Activated naive CD8-positive, alpha-beta T cell treated with anti-CD3 and anti-CD28 coated beads for 36 hours (primary cell): ENCODE data around the gene HDAC7. TPM values are rescaled to one million over a fixed set of nuclear protein-coding genes. Genes with fewer than 3 reads are reported as not detected.

Experiments used
- DNase-seq: peaks from one replicate; pipeline ENCODE4 v3.0.0; 2021
- H3K27ac Mint-ChIP-seq: one replicate; pipeline ENCODE4 v1.8.0; 2022; ENCODE audit warnings: mild to moderate bottlenecking, moderate library complexity, mixed read lengths
- H3K27me3 Mint-ChIP-seq: one replicate; pipeline ENCODE4 v1.8.0; 2022; ENCODE audit warnings: mild to moderate bottlenecking, mixed read lengths
- H3K36me3 Mint-ChIP-seq: one replicate; pipeline ENCODE4 v1.8.0; 2021; ENCODE audit warnings: mild to moderate bottlenecking, mixed read lengths
- H3K4me1 Mint-ChIP-seq: one replicate; pipeline ENCODE4 v1.8.0; 2021; ENCODE audit warnings: mixed read lengths
- H3K4me3 Mint-ChIP-seq: one replicate; pipeline ENCODE4 v1.8.0; 2022; ENCODE audit warnings: mild to moderate bottlenecking, moderate library complexity, mixed read lengths
- H3K9me3 Mint-ChIP-seq: one replicate; pipeline ENCODE4 v1.8.0; 2022; ENCODE audit warnings: mixed read lengths
- total RNA-seq, 2 experiments: library from RNA; stranded (reverse); gene quantifications; one replicate each; pipeline ENCODE4 v1.2.3, GENCODE V29; 2021

Gene HDAC7
- 100 to 1,000 TPM; 233 to 246 TPM for total RNA-seq

DNA sequence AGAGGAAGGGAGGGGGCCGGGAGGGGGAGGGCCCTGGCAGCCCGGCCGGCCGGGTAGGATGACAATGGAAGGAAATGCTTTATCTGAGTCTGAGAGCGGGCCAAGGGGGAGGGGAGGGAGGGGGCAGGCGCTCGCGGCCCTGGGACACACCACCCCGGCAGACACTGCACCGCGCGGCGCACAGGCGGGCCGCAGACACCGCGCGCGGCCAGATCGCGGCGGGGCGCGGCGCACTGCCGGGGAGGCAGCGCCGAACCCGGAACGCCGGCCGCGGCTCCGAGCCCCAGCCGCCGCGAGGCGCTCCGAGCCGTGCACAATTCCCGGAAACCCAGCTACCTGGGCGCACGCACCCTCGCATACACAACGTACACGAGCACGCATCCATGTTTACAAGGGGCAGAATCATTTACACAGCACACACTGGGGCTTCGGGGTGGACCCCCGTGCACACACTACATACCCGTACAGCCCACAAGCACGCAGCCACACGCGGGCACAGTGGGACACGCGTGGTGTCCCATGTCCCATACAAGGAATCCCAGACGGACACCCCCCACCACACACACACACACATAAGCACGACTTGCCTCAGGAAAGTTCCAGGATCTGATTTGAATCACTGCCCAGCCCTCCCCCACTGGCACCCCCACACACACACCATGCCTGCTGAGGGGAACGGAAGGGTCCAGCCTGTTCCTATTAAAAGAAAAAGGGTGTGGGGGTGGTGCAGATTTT, at the start of gene HDAC7:
Gene HDAC7, minus strand, starts transcription at position 8 of the 735 bp plus-strand sequence. CDS start 118 bp downstream, outside the sequence.
- peak; percentile 72 for DNase-seq
- H3K36me3 Mint-ChIP-seq: peaks cover 37% of the 10 kb centered on the region
- H3K9me3 Mint-ChIP-seq: no peaks in the 10 kb centered on the region
- H3K4me3 Mint-ChIP-seq: peak within 1 kb of the TSS; percentile 98
- peaks cover 70% of the 10 kb centered on the region for H3K4me1 Mint-ChIP-seq
- H3K27me3 Mint-ChIP-seq: no peaks in the 10 kb centered on the region
- H3K27ac Mint-ChIP-seq: peak within 1 kb of the TSS; percentile 99

DNA sequence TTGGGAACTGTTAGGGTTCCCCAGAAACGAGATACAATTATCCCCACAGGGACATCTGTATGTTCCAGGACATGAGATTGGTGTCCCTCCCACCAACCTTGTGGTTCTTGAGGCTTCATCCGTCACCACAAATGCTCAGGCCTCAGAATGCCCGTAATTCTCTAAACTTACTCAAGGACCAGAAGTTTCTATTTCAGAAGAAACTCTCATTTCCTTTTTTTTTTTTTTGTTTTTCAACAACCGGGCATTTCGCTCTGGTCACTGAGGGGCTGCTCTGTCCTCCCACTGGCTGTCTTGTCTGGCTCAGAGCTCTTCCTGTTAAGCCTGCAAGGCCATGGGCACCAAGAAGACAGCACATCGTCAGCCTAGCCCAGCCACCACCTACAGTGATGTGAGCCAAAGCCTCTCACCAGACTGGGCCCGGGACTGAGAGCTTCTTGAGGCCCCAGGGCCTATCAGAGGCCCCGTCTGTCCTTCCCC, 48.9 kb upstream of the HDAC7 start:
- Mint-ChIP-seq H3K36me3 (peaks cover 70% of the 10 kb centered on the region), H3K9me3 (no peaks in the 10 kb centered on the region), H3K4me3 (no peak overlapping the region), H3K27me3 (no peaks in the 10 kb centered on the region), H3K4me1 (peaks cover 39% of the 10 kb centered on the region), H3K27ac (peak overlapping the region; percentile 83)
- DNase-seq: no peak

DNA sequence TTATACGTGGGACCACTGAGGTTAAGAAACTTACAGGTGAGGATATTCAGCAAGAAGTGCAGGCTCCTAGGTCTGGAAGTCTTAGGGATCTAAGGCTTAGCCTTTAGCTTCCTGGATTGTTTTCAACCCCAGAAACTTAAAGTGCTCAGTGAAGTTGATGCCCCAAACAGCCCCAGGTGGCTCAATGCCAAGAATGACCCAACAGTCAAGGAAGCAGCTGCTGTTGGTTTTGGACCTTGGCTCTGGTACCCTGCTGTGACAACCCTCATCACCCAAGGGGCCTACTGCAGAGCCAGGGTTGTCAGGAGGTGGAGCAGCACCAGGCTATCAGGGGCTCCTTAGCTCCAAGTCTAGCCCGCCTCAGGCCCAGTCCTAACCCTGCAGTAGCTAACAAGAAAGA, 48.3 kb upstream of the HDAC7 start:
- Mint-ChIP-seq H3K4me1 (peaks cover 39% of the 10 kb centered on the region), H3K36me3 (peaks cover 68% of the 10 kb centered on the region), H3K4me3 (no peak overlapping the region), H3K9me3 (no peaks in the 10 kb centered on the region), H3K27ac (peak overlapping the region; percentile 83), H3K27me3 (no peaks in the 10 kb centered on the region)
- no peak for DNase-seq

DNA sequence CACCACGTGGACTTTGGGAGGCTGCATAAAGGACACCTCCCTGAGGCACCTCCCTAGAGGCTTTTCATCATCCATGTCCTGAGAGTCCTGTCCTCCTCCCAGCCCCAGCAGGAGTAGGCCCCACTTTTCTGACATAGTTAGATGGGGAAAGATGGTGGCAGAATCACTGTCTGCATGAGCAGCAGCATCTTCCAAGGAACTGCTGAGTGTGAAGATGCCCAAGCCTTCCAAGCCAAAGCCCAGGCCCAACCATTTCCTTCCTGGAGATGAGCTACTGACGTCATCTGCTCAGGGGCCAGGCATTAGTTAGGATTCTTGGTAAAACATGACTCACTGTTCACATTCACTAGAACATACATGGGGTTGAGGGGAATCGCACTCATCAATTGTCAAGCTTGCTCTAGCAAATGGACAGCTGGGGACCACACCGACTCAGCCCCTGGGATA, 47.8 kb upstream of the HDAC7 start:
- no peak for DNase-seq
- Mint-ChIP-seq H3K4me3 (no peak overlapping the region), H3K9me3 (no peaks in the 10 kb centered on the region), H3K36me3 (peaks cover 63% of the 10 kb centered on the region), H3K4me1 (peaks cover 42% of the 10 kb centered on the region), H3K27ac (peak overlapping the region; percentile 83), H3K27me3 (no peaks in the 10 kb centered on the region)

DNA sequence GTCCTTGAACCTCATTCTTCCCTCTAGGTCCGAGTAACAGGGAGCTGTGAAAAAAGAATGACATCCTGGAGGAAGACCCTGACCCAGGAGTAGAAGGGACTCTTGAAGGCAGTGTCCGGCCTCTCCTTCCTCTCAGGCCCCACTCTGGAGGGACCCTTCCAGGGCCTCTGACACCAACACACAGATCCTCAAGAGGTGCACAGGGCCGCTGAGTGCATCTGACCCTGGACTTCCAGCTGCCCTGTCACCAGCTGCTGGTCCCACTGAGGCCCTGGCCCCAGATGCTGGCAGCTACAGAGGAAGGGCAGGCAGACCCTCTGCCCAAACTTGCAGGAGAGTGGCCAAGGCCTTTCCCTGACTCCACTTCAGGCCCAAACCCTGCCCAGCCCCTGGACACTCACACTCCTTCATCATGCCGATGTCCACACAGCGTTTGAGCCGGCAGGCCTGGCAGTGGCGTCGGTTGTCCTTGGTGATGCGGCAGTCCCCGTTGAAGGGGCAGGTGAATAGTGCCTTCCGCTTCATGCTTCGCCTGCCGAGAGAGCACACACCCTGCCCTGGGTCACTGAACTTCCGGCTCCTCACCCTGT, 45.0 kb upstream of the HDAC7 start:
- H3K4me1 Mint-ChIP-seq: peaks cover 46% of the 10 kb centered on the region
- H3K36me3 Mint-ChIP-seq: peaks cover 72% of the 10 kb centered on the region
- no peaks in the 10 kb centered on the region for H3K27me3 Mint-ChIP-seq
- DNase-seq: no peak
- no peak overlapping the region for H3K4me3 Mint-ChIP-seq
- H3K9me3 Mint-ChIP-seq: no peaks in the 10 kb centered on the region
- peak overlapping the region; percentile 46 for H3K27ac Mint-ChIP-seq

DNA sequence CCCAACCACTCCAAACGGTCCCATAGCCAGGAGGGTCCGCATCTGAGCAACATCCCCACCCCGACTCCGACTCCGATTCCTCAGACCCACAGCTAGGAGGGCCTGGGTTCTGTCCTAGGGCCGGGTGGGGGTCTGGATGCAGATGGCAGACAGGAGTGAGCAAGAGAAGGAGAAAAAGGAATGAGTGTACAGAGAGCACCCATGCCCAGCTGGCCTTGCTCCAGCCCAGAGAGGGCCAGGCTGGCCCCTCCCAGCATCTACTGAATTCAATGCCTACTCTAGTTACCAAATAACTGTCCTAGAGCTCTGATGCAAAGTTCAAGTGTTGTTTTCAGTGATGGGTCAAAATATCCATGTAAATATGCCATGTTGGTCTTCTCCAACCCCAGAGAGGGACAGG, 44.3 kb upstream of the HDAC7 start:
- no peak for DNase-seq
- H3K4me1 Mint-ChIP-seq: peaks cover 48% of the 10 kb centered on the region
- no peaks in the 10 kb centered on the region for H3K9me3 Mint-ChIP-seq
- no peak overlapping the region for H3K27ac Mint-ChIP-seq
- peaks cover 71% of the 10 kb centered on the region for H3K36me3 Mint-ChIP-seq
- no peak overlapping the region for H3K4me3 Mint-ChIP-seq
- H3K27me3 Mint-ChIP-seq: no peaks in the 10 kb centered on the region

DNA sequence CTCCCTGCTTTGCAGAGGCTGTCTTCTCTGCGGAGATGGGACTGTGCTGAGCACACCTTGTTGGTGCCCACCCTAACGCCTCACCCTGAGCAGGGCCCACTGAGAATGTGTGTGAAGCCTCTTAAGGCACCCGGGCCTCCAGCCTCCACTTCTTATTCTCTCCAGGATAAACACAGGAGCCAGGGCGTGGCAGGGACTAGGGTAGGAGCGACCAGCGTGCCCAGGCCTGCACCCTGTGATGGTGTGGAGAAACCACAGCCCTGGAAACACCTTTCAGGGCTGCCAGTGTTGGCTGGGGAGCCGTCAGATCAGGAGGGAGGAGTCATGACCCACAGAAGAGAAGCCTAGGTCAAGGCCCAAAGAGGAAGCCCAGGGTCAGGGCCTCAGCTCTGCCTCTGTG, 43.8 kb upstream of the HDAC7 start:
- Mint-ChIP-seq H3K27me3 (no peaks in the 10 kb centered on the region), H3K4me1 (peaks cover 46% of the 10 kb centered on the region), H3K36me3 (peaks cover 70% of the 10 kb centered on the region), H3K9me3 (no peaks in the 10 kb centered on the region), H3K27ac (no peak overlapping the region), H3K4me3 (no peak overlapping the region)
- DNase-seq: no peak

DNA sequence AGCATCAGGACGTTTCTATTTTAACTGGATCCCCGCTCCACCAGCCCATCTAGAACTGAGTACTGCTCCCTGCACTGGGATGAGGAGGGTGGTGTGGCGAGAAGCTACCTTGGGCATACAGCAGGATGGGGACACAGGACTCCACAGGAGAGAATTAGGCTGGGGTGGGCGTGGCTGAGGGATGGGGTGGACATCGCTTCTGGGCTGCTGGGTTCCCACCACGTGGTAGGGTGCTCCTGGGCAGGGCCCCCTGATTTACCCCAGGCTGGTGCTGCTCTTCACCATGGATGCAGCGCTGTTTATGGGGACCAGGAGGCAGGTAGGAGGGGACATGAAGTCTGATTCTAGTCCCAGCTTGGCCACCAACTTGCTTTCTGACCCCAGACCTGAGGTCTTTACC, 43.2 kb upstream of the HDAC7 start:
- H3K27me3 Mint-ChIP-seq: no peaks in the 10 kb centered on the region
- no peaks in the 10 kb centered on the region for H3K9me3 Mint-ChIP-seq
- H3K4me3 Mint-ChIP-seq: no peak overlapping the region
- peaks cover 73% of the 10 kb centered on the region for H3K36me3 Mint-ChIP-seq
- H3K27ac Mint-ChIP-seq: no peak overlapping the region
- no peak for DNase-seq
- peaks cover 42% of the 10 kb centered on the region for H3K4me1 Mint-ChIP-seq

DNA sequence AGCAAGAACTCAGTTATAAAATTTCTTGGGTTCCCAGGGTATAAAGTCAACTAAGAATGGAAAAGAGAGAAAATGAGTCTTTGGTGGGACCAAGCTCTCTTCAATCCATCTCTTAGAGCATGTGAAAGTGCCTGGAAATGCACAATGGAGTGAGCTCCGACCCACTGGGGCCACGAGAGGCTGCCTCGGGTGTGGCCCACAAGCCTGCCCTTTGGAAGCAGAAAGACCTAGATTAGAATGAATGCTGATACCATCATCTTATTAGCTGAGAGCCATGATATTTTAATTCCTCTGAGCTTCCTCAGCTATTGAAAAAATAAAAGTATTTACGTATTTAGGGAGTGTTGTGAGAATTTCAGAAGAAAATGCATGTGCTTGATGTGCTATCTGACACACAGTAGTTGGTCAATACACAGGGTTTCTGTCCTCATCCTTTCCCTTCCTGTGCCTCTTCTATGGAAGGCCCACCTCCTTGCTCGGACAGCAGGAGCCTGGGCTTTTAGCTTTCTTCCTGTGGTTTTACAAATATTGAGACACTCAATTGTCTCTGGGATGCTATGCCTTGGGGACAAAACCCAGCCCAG, 42.6 kb upstream of the HDAC7 start:
- peaks cover 36% of the 10 kb centered on the region for H3K4me1 Mint-ChIP-seq
- peaks cover 73% of the 10 kb centered on the region for H3K36me3 Mint-ChIP-seq

DNA sequence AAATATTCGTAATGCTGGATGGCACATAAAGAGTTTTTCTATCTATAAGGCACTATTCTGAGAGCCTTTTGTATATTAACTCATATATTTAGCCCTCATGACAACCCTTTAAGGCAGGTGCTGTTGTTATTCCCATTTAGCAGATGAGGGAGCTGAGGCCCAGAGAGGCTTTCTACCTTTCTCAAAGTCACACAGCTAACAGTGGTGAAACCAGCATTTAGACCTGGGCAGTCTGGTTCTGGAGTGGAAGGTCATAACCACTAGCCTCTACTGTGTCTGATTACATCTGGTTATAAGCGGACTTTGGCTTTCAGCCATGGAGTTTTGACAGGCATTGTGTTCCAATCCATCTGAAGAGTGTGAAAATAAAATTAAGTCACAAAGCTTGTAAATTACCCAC, 41.2 kb upstream of the HDAC7 start:
- H3K27ac Mint-ChIP-seq: peak overlapping the region; percentile 93
- H3K9me3 Mint-ChIP-seq: no peaks in the 10 kb centered on the region
- H3K4me1 Mint-ChIP-seq: peaks cover 34% of the 10 kb centered on the region

More for the DNA sequence above, 42.6 kb upstream of the HDAC7 start:
- Mint-ChIP-seq H3K9me3 (no peaks in the 10 kb centered on the region), H3K4me3 (no peak overlapping the region), H3K27ac (no peak overlapping the region), H3K27me3 (no peaks in the 10 kb centered on the region)
- DNase-seq: no peak

DNA sequence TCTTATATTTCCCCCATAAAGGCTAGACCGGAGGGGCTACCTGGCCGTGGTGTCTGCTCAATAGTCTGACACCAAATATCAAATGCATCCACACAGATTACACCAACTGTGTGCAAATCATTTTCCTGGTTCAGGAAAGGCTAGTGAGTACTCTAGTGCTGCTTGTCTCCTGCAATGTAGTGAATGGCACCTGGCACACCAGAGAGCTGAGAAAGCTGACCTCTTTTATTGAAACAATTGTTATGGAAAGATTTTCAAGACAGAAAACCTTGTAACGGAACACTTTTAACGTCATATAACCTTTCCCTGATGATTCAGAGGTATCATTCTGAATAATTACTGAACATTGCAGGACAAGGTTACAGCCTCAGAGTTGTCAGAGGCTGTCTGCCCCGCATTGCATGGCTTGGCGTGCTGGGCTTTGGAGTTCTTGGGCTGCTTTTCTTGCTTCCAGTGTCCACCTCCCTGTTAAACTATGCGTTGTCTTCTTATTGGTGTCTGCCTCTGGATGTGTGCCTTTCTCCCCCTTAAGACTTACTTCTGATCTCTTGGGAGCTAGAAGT, 40.7 kb upstream of the HDAC7 start:
- peak; percentile 59 for DNase-seq
- Mint-ChIP-seq H3K9me3 (no peaks in the 10 kb centered on the region), H3K27me3 (no peaks in the 10 kb centered on the region), H3K4me3 (peak overlapping the region; percentile 48), H3K36me3 (peaks cover 72% of the 10 kb centered on the region), H3K27ac (peak overlapping the region; percentile 93), H3K4me1 (peaks cover 34% of the 10 kb centered on the region)

More for the DNA sequence above, 41.2 kb upstream of the HDAC7 start:
- no peak for DNase-seq
- Mint-ChIP-seq H3K36me3 (peaks cover 73% of the 10 kb centered on the region), H3K4me3 (peak overlapping the region; percentile 41), H3K27me3 (no peaks in the 10 kb centered on the region)

DNA sequence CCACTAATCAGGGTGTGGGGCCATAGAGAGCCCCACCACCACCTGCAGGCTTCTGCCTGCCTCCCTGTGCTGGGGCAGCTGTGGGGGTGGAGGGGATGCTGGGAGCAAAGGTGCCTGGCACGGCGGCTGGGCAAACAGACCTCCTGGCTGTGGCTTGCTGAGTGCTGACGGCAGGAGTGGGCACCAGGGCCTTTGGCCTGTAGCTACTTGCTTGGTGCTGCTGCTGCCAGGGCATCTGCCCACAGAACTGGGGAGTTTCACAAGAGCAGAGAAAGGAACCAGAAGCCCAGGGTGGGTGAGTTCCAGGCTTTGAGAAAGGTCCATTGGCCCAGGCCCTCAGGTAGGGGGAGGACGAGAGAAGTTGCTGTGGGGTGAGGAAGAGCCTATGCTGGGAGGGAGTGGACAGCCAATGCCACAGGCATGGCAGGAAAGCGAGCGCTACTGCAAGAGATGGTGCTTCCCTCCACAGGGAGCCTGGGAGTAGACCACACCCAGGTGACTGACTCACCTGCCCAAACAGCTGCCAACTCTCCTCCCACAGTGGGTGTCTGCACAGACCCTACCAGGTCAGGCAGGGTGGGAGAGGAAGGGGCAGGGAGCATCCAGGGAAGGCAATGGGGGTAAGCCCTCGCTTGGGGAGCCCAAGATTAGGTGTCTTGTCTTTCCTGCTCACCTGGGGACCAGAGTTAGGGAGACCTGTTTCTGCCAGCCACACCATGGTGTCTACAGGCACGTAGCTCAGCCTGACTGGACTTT, 39.0 kb upstream of the HDAC7 start:
- Mint-ChIP-seq H3K4me3 (no peak overlapping the region), H3K36me3 (peaks cover 64% of the 10 kb centered on the region), H3K4me1 (peaks cover 34% of the 10 kb centered on the region), H3K27ac (peak overlapping the region; percentile 32), H3K9me3 (no peaks in the 10 kb centered on the region), H3K27me3 (no peaks in the 10 kb centered on the region)
- DNase-seq: no peak

DNA sequence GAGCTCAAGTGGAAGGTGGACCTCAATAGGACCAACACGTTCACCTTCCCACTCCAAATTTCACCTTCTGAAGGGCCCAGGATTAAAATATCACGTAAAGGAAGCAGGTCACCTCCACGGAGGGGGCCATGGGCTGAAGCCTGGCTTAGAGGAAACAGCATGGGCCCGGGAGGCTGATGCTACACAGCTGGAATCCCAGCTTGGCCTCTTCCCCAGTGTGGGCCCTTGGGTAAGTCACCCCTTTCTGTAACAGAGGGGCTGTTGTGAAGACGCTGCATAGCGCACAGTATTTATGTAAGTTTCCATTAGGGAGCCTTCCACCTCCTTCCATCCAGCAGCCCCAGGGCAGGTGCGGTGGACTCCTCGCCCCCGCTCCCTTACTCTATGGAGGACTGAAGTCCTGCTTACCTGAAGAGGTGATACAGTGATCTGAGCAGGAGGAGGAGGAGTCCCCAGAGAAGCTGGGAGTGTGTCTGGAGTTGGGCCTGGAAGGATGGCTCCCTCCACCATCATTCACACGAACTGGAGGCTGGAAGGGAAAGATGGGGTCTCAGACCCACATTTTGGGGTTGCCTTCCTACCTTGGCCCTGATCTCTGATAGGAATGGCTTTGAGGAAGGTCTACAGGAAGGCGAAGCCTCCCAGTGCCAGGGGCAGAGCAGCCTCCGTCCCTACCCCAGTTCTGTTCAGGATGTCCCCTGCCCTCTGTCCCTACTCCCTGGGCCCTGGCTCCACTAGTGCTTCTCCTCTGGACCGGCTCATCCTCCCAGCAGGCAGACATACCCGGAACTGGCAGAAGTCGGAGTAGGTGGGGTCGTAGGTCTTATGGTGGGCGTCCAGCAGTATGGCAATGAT, 37.2 kb upstream of the HDAC7 start:
- Mint-ChIP-seq H3K4me3 (no peak overlapping the region), H3K9me3 (no peaks in the 10 kb centered on the region), H3K4me1 (peaks cover 32% of the 10 kb centered on the region), H3K36me3 (peaks cover 67% of the 10 kb centered on the region), H3K27me3 (no peaks in the 10 kb centered on the region), H3K27ac (no peak overlapping the region)
- DNase-seq: no peak

DNA sequence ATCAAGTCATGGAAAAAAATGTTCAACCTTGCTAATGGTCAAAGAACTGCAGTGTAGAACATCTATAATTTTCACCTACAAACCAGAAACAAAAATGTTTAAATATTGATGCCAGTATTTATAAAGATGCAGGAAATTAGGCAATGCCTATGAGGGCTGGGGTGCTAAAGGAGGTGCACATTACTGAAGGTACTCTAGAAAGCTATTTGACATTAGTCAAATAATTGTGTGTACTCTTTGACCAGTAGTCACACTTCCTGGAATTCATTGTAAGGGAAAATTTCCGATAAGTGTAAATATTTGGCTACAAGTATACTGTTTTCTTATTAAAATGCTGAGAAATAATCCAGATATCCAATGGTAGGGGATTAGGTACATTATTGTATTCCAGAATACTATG, 36.4 kb upstream of the HDAC7 start:
- Mint-ChIP-seq H3K4me3 (no peak overlapping the region), H3K36me3 (peaks cover 66% of the 10 kb centered on the region), H3K4me1 (peaks cover 31% of the 10 kb centered on the region), H3K9me3 (no peaks in the 10 kb centered on the region), H3K27me3 (no peaks in the 10 kb centered on the region), H3K27ac (no peak overlapping the region)
- no peak for DNase-seq
